ENCODE measurements around the gene ARF4. TPM values are rescaled to one million over a fixed set of nuclear protein-coding genes. Genes with fewer than 3 reads are reported as not detected.

ARF4 gene
- total and polyA plus RNA-seq, 7 donors, result 88.1 to 290 (median 96.9) TPM

DNA sequence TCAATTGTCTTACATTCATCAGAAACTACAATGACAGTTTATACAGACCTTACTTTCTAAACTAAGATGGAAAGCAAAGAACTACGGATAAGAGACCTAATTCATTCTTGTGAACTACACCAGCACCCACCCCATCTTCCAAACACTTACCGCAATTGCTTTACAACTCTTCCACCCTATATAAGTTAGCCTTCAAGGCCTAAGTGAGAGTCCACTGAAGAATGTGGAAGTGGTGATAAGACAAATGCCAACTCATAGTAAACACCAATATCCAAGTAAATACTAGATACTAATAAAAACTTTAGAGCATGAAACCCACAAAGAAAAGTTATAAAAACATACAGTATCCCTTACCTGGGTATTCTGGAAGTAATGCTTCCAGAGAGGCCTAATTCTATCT lies 13.6 kb downstream of the ARF4 start:
- intact Hi-C loops (cut with DNase I), result no loop called here
- TF ChIP-seq POLR2AphosphoS5 (IDR thresholded peaks at IDR 0.05), result no peak
- TF ChIP-seq EP300 (IDR thresholded peaks at IDR 0.05), result no peak
- H3K27ac ChIP-seq, result no peak overlapping the region
- no peak overlapping the region for H3K4me3 ChIP-seq
- H3K9me3 ChIP-seq, result no peaks in the 10 kb centered on the region
- no peak for DNase-seq
- peaks cover 0 to 45% (median 11%) of the 10 kb centered on the region in 4 donors for H3K36me3 ChIP-seq
- H3K4me1 ChIP-seq, result peaks cover 0 to 42% (median 22%) of the 10 kb centered on the region in 4 donors
- WGBS, 2 donors, result 16 to 66% methylated on average over 2 of the region's 2 CpGs
- H3K27me3 ChIP-seq, result no peaks in the 10 kb centered on the region

DNA sequence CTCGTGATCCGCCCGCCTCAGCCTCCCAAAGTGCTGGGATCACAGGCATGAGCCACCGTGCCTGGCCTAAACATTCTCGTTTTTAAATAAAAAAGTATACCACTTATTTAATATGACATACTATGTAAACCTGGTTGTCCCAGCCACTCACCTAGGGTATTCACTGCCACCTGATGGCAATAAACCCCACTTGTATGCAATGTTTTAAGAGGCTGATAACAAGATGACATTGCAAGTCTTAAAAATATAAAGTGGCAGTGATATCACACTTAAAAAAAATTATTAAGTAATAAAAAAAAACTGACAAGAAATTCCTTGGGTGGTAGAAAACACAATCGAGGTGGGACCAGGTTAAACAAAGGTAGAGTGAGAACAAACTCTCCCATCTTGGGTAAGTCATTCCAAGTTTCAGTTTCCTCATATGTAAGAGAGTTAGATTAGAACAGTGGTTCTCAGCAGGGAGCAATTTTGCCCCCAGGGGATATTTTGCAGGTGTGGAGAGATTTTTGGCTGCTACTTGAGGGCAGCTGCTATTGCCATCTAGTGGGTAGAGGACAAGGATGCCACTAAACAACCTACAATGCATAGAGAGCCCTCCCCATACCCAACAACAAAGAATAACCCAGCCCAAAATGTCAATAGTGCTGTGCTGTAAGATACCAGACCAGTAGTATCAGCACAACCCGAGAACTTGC lies 14.5 kb downstream of the ARF4 start:
- TF ChIP-seq POLR2A (IDR thresholded peaks at IDR 0.05) (no peak), POLR2AphosphoS5 (IDR thresholded peaks at IDR 0.05) (no peak), EP300 (IDR thresholded peaks at IDR 0.05) (no peak)
- TF ChIP-seq, protein P1, sequence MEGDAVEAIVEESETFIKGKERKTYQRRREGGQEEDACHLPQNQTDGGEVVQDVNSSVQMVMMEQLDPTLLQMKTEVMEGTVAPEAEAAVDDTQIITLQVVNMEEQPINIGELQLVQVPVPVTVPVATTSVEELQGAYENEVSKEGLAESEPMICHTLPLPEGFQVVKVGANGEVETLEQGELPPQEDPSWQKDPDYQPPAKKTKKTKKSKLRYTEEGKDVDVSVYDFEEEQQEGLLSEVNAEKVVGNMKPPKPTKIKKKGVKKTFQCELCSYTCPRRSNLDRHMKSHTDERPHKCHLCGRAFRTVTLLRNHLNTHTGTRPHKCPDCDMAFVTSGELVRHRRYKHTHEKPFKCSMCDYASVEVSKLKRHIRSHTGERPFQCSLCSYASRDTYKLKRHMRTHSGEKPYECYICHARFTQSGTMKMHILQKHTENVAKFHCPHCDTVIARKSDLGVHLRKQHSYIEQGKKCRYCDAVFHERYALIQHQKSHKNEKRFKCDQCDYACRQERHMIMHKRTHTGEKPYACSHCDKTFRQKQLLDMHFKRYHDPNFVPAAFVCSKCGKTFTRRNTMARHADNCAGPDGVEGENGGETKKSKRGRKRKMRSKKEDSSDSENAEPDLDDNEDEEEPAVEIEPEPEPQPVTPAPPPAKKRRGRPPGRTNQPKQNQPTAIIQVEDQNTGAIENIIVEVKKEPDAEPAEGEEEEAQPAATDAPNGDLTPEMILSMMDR (IDR thresholded peaks at IDR 0.05), result no peak
- no peak for DNase-seq
- WGBS, 2 donors, result 32 to 74% methylated on average over 7 of the region's 7 CpGs
- intact Hi-C loops (cut with DNase I), result no loop called here
- H3K4me1 ChIP-seq, result peaks cover 0 to 39% (median 20%) of the 10 kb centered on the region in 4 donors
- no peaks in the 10 kb centered on the region for H3K27me3 ChIP-seq
- H3K4me3 ChIP-seq, result no peak overlapping the region
- no peak overlapping the region for H3K27ac ChIP-seq
- peaks cover 0 to 54% (median 11%) of the 10 kb centered on the region in 4 donors for H3K36me3 ChIP-seq
- H3K9me3 ChIP-seq, result no peaks in the 10 kb centered on the region

DNA sequence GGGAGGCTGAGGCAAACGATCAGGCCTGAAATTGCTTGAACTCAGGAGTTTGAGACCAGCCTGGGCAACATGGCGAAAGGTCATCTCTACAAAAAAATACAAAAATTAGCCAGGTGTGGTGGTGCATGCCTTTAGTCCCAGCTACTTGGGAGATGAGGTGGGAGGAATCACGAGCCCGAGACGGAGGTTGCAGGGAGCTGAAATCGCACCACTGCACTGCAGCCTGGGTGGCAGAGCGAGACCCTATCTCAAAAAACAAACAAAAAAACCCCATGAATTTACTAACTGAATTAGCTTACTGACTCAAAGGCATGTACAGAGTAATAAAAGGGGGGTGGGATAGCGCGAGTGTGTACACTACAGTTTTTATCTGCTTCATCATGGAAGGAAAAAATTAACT lies 19.3 kb downstream of the ARF4 start:
- no peaks in the 10 kb centered on the region for H3K9me3 ChIP-seq
- no peaks in the 10 kb centered on the region for H3K27me3 ChIP-seq
- TF ChIP-seq, protein P1 (IDR thresholded peaks at IDR 0.05), result no peak
- TF ChIP-seq EP300 (IDR thresholded peaks at IDR 0.05), result no peak
- TF ChIP-seq POLR2AphosphoS5 (IDR thresholded peaks at IDR 0.05), result no peak
- DNase-seq, result no peak
- WGBS, 2 donors, result 44 to 76% methylated on average over 9 of the region's 9 CpGs
- no peak overlapping the region for H3K27ac ChIP-seq
- peaks cover 0 to 16% (median 13%) of the 10 kb centered on the region in 4 donors for H3K4me1 ChIP-seq
- H3K4me3 ChIP-seq, result no peak overlapping the region
- intact Hi-C loops (cut with DNase I), result no loop called here
- H3K36me3 ChIP-seq, result peaks cover 0 to 77% (median 27%) of the 10 kb centered on the region in 4 donors

DNA sequence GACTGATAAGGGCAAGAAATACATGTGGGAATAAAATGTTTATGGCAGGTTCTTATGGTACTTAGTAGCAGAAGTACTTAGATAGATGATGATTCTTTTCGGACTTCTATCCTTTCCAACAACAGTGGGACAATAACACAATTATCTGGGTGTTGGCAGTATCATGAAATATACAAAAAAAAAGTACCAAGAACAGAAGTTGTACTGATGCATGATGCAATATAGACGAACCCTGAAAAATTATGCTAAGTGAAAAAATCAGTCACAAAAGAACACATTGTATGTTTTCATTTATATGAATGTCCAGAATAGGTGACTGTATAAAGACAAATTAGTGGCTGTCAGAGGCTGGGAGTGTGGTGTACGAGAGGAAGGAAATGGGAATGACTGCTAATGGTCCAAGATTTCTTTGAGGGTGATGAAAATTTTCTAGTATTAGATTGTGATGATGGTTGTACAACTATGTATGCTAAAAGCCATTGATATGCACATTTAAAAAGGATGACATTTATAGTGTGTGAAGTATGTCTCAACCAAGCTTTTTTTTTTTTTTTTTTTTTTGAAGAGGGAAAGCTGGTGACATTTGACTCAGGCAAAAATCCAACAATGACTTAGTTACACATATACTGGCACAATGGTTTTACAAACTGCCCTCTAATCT lies 21.0 kb downstream of the ARF4 start:
- Histone ChIP-seq H3K36me3 (peaks cover 0 to 86% (median 32%) of the 10 kb centered on the region in 4 donors), H3K4me1 (peaks cover 0 to 14% (median 13%) of the 10 kb centered on the region in 4 donors), H3K27me3 (no peaks in the 10 kb centered on the region), H3K9me3 (no peaks in the 10 kb centered on the region), H3K27ac (peak overlapping the region in 2 of 4 donors; percentile 19 to 23), H3K4me3 (no peak overlapping the region)
- intact Hi-C loops (cut with DNase I), result no loop called here
- TF ChIP-seq POLR2AphosphoS5 (IDR thresholded peaks at IDR 0.05) (no peak), POLR2A (IDR thresholded peaks at IDR 0.05) (no peak), EP300 (IDR thresholded peaks at IDR 0.05) (no peak)
- TF ChIP-seq, protein P1 (IDR thresholded peaks at IDR 0.05), result no peak
- no peak for DNase-seq
- 46 to 80% methylated on average over 3 of the region's 3 CpGs for WGBS, 2 donors

DNA sequence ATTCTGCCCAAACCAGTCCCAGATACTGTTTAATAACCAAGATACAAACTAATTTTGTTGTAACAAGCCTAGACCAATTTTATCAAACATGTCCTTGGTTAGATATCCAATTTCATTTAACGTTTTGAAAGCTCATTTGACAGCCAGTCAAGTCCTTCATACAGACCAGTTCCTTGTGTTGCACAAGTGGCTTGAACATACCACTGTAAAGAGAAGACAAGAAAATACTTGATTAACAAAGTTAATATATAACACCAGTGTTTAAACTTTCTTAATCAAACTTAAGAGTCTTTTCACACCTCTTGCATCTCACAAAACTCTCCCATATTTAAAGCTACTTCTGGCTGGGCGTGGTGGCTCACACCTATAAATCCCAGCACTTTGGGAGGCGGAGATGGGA lies 25.0 kb downstream of the ARF4 start:
- H3K36me3 ChIP-seq, result peaks cover 4 to 88% (median 24%) of the 10 kb centered on the region in 4 donors
- H3K27ac ChIP-seq, result no peak overlapping the region
- intact Hi-C loops (cut with DNase I), result no loop called here
- H3K27me3 ChIP-seq, result no peaks in the 10 kb centered on the region
- WGBS, 2 donors, result 56 to 83% methylated on average over 3 of the region's 3 CpGs
- no peaks in the 10 kb centered on the region for H3K9me3 ChIP-seq
- H3K4me3 ChIP-seq, result no peak overlapping the region
- TF ChIP-seq EP300 (IDR thresholded peaks at IDR 0.05) (no peak), POLR2A (IDR thresholded peaks at IDR 0.05) (no peak)
- TF ChIP-seq, protein P1 (IDR thresholded peaks at IDR 0.05), result no peak
- H3K4me1 ChIP-seq, result peaks cover 0 to 13% (median 12%) of the 10 kb centered on the region in 4 donors
- no peak for DNase-seq
